ENCODE data around the gene ZNF324B. TPM values are rescaled to one million over a fixed set of nuclear protein-coding genes. Genes with fewer than 3 reads are reported as not detected.

Gene ZNF324B
- total RNA-seq, 1 experiment from 2014 or later: 6.3 TPM

DNA sequence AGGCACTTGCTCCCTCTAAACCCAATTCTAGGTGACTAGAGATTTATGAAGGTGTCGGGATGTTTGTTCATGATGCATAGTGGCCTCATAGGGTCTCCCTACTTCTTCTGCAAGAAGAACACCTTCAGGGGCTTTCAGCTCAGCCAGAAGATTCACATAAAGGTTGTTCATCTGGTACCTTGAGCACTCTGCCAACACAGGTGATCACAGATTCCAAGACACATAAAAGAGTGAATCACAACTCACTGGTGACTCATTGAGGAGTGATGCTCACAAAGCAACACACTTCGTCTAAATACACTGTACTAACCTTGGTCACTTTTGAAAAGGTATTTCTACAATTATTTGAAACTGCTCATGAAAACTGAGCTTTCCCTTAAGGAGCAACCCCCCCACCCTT lies 8.6 kb downstream of the ZNF324B start:
- no peak overlapping the region for H4K5ac ChIP-seq (ENCODE audit: insufficient read length, low read depth, low read length)
- no CpG with 5 or more reads among the region's 2 CpGs for WGBS (ENCODE audit: extremely low coverage, insufficient read length, low lambda C conversion rate)
- H3K4me2 ChIP-seq (ENCODE audit: insufficient read depth, insufficient read length, low read length): no peak overlapping the region
- no peak overlapping the region for H2BK20ac ChIP-seq (ENCODE audit: low read depth, low read length, poor library complexity, severe bottlenecking)
- H3K14ac ChIP-seq (ENCODE audit: insufficient read depth, low read length): no peak overlapping the region
- H3K9me3 Mint-ChIP-seq: no peaks in the 10 kb centered on the region
- no peak overlapping the region for H3K27ac Mint-ChIP-seq
- no peaks in the 10 kb centered on the region for H3K4me1 ChIP-seq (ENCODE audit: insufficient read depth, low read length)
- no peak overlapping the region for H4K91ac ChIP-seq (ENCODE audit: insufficient read length, low read depth, low read length)
- no peak overlapping the region for H3K18ac ChIP-seq (ENCODE audit: insufficient read length, low read depth, low read length)
- H3K27ac ChIP-seq (ENCODE audit: insufficient read length, low read depth, low read length): no peak overlapping the region
- H3K27me3 ChIP-seq (ENCODE audit: insufficient read depth, low read length): no peaks in the 10 kb centered on the region
- H2AFZ ChIP-seq (ENCODE audit: low read length): no peak overlapping the region
- H3K4me1 Mint-ChIP-seq: peaks cover 5% of the 10 kb centered on the region in 2 experiments
- no peak overlapping the region for H2BK120ac ChIP-seq (ENCODE audit: low read depth, low read length, poor library complexity, severe bottlenecking)
- TF ChIP-seq, protein P1, sequence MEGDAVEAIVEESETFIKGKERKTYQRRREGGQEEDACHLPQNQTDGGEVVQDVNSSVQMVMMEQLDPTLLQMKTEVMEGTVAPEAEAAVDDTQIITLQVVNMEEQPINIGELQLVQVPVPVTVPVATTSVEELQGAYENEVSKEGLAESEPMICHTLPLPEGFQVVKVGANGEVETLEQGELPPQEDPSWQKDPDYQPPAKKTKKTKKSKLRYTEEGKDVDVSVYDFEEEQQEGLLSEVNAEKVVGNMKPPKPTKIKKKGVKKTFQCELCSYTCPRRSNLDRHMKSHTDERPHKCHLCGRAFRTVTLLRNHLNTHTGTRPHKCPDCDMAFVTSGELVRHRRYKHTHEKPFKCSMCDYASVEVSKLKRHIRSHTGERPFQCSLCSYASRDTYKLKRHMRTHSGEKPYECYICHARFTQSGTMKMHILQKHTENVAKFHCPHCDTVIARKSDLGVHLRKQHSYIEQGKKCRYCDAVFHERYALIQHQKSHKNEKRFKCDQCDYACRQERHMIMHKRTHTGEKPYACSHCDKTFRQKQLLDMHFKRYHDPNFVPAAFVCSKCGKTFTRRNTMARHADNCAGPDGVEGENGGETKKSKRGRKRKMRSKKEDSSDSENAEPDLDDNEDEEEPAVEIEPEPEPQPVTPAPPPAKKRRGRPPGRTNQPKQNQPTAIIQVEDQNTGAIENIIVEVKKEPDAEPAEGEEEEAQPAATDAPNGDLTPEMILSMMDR (conservative IDR thresholded peaks at IDR 0.05): no peak
- no peaks in the 10 kb centered on the region for H3K79me1 ChIP-seq (ENCODE audit: insufficient read depth, low read depth, low read length, poor library complexity, severe bottlenecking)
- H3K79me2 ChIP-seq (ENCODE audit: insufficient read depth, low read length): no peaks in the 10 kb centered on the region
- no peaks in the 10 kb centered on the region; the same call in 1 of the 2 replicates for H3K27me3 Mint-ChIP-seq (ENCODE audit: low read depth)
- no peaks in the 10 kb centered on the region for H3K23me2 ChIP-seq (ENCODE audit: insufficient read length, low read depth, low read length, poor library complexity, severe bottlenecking)
- no peak for DNase-seq
- H3K4me3 Mint-ChIP-seq: no peak overlapping the region
- no peak overlapping the region for H2BK15ac ChIP-seq (ENCODE audit: low read depth, low read length)
- H3K56ac ChIP-seq (ENCODE audit: insufficient read length, low read depth, low read length): no peak overlapping the region
- H3K23ac ChIP-seq (ENCODE audit: insufficient read length, low read depth, low read length): no peak overlapping the region
- no peak overlapping the region for H2AK5ac ChIP-seq (ENCODE audit: insufficient read length, low read length)
- H3T11ph ChIP-seq (ENCODE audit: low read length): no peak overlapping the region
- no peak overlapping the region for H3K9ac ChIP-seq (ENCODE audit: extremely low read depth, insufficient read length, low read length)
- no peak overlapping the region for H2BK5ac ChIP-seq (ENCODE audit: insufficient read length, low read length)
- peaks cover 0 to 9% (median 5%) of the 10 kb centered on the region in 3 experiments; a peak in 3 of 7 replicates for H3K36me3 Mint-ChIP-seq (ENCODE audit: insufficient read depth in 1 of 3, low read depth in 3 of 3)
- H4K8ac ChIP-seq (replicated peaks; ENCODE audit: insufficient read length, low read depth, low read length): no peak overlapping the region
- H2BK12ac ChIP-seq (ENCODE audit: insufficient read length, low read depth, low read length): no peak overlapping the region
- no peak overlapping the region for H3K4ac ChIP-seq (ENCODE audit: low read depth, low read length)
- H4K20me1 ChIP-seq (ENCODE audit: control insufficient read depth, insufficient read depth, insufficient read length): no peaks in the 10 kb centered on the region
- H3K9me3 ChIP-seq (ENCODE audit: control insufficient read depth, low read depth, low read length): no peaks in the 10 kb centered on the region
